HG02798 (cell line): ENCODE measurements around the gene PRR5.

ENCODE experiments used
- ATAC-seq: cut with Tn5 transposase; IDR thresholded peaks from one replicate; pipeline ENCODE4 v1.9.1; 2021; ENCODE audit warnings: mild to moderate bottlenecking; ENCODE audit not compliant: unreplicated experiment, poor library complexity

PRR5 gene

GRCh38 chr22:44691796-44692661 is 10.0 kb upstream of the PRR5 start:
- no peak for ATAC-seq

GRCh38 chr22:44692662-44693007 is 9.4 kb upstream of the PRR5 start:
- ATAC-seq, result no peak

DNA sequence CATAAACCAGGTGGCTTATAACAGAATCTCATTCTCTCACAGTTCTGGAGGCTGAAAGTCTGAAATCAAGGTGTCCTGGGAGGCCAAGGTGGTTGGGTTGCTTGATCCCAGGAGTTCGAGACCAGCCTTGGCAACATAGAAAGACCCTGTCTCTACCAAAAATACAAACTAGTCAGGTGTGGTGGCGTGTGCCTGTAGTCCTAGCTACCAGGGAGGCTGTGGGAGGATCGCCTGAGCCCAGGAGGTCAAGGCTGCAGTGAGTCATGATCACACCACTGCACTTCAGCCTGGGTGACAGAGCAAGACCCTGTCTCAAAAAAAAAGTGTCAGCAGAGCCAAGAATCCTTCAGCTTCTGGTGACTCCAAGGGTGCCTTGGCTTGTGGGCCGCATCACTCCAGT is 8.9 kb upstream of the PRR5 start:
- no peak for ATAC-seq

- no peak for ATAC-seq
These were observed 8.2 kb upstream of the PRR5 start for GRCh38 chr22:44693756-44694155.

DNA sequence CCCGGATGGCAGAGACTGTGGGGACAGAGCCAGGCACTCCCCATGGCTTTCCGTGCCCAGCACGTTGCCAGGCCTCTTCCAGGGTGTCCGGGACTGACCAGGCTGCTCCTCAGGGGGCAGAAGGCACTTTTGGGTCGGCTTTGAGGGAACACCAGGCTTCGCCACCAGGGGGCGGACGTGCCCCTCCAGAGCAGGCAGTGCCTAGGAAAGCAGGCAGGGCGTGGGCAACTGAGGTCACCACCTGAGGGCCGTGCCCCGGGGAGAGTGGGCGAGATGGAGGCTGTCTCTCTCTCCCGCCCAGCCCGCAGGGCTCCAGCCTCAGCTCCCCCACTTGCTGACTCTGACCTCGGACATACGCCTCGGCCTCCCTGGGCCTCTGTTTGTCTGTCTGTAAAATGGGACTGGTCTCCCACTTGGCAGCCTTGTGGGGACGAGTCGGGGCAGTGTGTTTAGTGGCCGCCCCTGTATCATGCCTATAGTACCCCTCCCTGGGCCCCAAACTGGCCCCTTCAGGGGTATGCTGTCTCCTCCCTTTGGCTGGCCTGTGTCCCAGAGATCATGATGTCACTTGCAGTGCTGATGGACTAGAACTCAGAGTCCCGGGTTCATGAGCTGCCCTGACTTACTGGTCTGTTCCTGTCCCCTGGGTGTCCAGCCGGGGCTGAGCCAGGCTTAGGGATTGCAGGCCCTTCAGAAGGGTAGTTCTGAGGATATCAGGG is 4.4 kb upstream of the PRR5 start:
- ATAC-seq, result peak; percentile 42

DNA sequence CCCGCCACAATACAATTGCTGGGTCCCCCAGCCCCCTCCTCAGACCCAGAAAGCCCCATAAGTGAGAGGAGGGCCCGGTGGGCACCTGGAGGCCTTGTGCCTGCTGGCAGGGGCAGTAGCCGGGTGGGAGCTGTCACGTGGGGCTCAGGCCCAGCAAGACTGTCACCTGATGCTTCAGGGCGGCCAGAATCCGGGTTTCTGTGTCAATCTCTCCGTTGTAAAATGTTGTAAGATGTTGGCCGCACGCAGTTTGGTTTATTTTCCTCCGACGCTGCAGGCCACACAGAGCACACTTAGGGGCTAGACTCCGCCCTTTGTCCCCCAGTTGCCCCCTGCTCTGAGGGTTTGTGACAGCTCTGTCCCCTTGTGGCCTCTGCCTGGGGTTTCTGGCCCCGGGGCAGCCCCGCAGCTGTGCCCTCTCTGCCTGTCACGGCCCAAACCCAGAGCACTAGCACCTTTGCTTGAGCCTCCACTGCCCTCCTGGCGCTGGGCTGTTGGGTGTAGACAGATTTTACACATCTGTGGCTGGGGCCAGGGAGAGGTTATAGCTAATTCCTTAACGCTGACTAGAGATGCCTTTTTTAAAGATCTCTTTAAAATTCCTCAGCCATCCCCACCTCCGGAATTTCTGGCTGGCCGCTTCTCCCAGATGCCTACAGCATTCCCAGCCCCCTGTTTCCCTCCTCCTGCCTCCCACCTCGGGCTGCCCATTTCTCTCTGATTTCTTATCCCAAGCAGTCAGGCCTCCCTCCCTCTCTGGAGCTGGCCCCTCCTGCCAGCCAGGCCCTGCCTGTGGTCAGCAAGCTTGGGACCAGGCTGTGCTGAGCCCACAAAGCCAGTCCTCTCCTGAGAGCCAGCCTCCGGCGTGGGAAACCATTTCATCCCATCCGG is 3.2 kb upstream of the PRR5 start:
- ATAC-seq, result no peak

DNA sequence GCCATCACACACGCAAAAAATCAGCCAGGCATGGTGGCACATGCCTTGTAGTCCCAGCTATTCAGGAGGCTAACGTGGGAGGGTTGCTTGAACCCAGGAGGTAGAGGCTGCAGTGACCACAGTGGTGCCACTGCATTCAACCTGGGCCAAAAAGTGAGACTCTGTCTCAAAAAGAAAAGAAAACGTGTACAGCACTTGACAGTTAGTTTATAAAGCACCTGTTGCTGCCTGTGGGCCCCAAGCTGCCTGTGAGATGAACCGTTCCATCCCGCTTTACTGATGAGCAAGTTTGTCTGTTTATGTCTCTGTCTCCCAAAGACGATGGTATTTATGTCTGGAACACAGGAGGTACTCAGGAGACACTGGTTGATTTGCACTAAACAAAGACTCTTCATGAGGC is 1.5 kb upstream of the PRR5 start:
- no peak for ATAC-seq

DNA sequence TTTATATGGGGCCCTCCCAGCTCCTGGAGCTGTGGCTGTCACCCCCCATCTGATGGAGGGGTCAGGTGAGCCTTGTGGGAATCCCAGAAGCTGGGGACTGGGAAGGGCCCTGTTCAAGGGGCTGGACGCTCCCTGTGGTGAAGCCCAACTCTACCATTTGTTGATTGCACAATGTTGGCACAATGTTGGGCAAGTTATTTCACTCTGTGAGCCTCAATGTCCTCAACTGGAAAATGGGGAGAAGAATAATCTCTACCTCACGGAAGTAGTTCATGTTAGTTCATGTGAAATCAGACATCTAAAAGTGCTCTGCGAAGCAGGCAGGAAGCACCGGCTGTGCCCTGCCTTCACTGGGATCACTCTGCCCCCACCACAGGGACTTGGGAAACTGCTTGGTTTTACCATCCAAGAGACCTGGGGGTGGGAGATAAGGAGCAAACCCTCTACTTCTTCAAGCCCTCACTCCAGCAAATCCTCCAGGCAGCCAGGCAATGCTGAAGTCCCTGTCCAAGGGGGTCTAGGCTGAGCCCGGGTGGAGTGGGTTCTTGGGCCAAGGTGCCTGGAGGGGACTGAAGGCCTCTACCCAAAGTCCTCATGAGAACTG is 715 bp upstream of the PRR5 start:
- no peak for ATAC-seq

DNA sequence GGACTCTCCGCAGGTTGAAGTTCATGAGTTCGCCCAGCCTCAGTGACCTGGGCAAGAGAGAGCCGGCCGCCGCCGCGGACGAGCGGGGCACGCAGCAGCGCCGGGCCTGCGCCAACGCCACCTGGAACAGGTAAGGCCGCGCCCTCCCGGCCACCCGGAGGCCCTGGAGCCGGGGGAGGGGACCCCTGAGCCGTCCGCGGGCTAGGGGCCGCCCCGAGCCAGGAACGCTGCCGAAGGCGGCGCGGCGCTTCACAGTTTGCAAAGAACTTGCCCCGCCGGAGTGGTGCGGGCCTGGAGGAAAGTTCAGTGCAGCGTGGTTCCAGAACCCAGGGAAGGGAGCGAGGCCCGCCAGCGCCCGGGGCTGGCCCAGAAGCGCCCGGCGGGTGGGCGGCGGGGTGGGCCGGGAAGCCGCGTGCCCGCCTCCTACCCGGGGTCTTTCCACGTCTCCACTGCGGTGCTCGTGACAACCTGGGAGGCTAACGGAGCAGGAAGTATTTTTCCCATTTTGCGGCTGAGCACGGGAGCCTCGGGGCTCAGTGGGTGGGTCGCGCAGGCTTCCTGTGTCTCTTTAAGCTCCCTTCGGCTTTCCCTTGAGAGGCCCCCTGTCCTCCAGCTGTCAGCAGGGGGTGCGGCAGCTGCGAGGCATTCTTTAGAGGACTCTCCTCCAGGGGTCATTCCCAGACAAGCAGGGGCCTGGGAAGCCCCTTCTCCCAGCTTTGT is 635 bp downstream of the PRR5 start:
- ATAC-seq, result peak; percentile 27

GRCh38 chr22:44703255-44703870 is 1.4 kb downstream of the PRR5 start:
- ATAC-seq, result no peak

- no peak for ATAC-seq
These were observed 2.4 kb downstream of the PRR5 start for GRCh38 chr22:44704159-44705021.

- ATAC-seq, result no peak
These were observed 3.0 kb downstream of the PRR5 start for GRCh38 chr22:44705022-44705297.

- ATAC-seq, result no peak
These were observed 4.5 kb downstream of the PRR5 start for GRCh38 chr22:44706488-44706887.

GRCh38 chr22:44707178-44707577 is 5.2 kb downstream of the PRR5 start:
- ATAC-seq, result no peak

DNA sequence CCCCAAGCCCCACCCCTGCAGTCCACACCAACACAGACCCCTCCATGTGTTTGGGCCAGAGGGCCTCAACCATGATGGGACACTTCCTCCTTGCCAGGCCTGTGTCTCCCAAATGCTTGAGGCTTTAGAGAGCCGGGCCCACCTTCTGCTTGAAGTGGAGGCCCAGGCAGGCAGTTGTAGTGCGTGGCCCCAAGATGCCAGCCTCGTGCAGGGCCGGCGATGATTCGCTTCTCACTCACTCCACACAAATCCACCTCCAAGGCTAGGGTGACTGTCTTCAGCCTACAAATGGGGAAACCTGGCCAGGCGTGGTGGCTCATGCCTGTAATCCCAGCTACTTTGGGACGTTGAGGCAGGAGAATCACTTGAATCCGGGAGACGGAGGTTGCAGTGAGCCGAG is 5.7 kb downstream of the PRR5 start:
- ATAC-seq, result no peak

- no peak for ATAC-seq
These were observed 7.9 kb downstream of the PRR5 start for GRCh38 chr22:44709881-44710392.

DNA sequence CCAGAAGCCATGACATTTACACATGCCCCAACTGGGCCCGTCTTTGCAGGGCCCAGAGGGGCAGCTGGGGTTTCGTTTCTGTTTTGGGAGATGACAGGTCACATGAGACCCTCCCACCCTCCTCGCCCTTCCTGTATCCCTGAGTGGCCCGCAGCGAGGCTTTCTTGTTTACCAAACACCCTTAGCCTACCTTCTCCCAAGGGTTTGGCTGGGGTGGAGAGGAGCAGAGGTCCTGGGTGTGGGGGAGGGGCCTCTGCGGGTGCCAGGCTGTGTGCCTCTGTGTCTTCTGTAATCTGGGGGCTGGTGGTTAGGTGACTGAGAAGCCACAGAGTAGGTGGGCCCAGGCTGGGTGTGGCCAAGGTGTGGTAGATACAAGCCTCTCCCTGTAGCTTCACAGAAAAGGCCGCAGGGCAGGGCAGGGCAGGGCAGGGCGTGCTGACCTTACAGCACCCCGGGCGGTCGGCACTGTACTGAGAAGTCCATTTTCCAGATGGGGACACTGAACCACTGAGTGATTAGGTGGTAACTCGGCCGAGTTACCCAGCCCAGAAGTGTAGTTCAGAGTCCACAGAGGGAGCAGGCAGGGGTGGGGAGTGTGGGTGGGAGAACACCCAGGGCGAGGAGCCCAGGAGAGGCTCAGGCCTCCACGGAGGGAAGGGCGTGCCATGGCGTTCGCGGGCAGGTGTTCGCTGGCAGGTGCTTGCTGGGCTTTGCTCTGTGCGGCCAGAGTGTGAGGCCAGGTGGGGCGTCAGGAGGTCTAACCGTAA is 8.7 kb downstream of the PRR5 start:
- ATAC-seq, result no peak

GRCh38 chr22:44711241-44711560 is 9.2 kb downstream of the PRR5 start:
- ATAC-seq, result no peak
